ENCODE data around the gene CSNK1G1.

The CSNK1G1 gene

DNA sequence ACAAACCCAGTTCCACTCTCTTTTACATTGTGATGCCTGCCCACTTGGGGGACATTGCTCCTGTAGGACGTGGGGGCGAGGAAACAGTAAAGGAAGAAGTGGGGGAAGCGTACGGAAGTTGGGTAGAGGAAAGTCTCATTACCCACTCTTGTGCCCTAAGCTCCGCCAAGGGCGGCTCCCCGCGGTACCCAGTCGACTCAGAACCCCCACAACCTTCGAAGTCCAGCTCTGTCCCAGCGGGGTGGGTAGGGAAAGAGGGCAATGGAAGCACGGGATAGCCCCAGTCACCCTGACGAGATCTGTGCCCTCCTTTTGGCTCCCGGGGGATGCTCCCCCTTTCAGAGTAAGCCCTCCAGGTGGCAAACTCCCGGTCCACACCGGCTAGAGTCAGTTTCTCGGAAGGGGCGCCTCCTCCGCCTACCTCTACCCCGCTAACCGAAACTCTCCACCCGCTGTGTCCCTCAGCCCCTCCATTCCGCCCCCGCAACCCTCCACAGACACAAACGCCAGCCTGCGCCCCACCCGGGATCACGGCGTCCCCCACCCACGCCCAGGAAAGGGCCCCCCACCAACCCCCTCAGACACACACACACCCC, 527 bp downstream of the CSNK1G1 start:
- TF ChIP-seq, protein P1, sequence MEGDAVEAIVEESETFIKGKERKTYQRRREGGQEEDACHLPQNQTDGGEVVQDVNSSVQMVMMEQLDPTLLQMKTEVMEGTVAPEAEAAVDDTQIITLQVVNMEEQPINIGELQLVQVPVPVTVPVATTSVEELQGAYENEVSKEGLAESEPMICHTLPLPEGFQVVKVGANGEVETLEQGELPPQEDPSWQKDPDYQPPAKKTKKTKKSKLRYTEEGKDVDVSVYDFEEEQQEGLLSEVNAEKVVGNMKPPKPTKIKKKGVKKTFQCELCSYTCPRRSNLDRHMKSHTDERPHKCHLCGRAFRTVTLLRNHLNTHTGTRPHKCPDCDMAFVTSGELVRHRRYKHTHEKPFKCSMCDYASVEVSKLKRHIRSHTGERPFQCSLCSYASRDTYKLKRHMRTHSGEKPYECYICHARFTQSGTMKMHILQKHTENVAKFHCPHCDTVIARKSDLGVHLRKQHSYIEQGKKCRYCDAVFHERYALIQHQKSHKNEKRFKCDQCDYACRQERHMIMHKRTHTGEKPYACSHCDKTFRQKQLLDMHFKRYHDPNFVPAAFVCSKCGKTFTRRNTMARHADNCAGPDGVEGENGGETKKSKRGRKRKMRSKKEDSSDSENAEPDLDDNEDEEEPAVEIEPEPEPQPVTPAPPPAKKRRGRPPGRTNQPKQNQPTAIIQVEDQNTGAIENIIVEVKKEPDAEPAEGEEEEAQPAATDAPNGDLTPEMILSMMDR (IDR thresholded peaks at IDR 0.05) = no peak

DNA sequence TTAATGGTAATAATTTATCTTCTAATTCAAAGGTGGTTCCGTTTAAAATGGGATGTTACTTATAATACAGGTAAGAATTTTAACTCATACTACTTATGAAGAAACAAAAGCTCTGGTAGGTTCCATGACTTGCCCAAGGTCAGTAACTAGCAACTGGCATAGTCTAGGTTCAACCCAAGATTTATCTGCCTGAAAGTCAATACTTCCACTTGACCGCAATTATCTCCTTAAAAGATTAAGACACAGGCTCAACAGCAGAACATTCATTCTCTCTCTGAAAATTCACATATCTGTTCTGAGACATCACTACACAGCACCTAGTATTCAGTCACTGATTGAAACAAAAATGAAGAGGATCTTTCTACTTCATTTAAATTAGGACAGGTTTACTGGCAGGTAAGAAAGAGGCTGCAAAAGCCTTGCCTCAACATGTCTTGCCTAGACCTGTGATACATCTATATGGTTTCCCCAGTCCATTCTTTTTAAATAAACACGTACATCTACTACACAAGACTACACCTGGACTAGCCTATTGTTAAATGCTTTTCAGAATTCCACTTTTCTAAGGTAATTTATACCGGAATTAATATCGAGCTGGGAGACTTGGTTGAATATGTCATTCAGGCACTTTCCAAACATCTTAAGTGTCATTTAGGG, 1.2 kb downstream of the CSNK1G1 start:
- TF ChIP-seq, protein P1 (IDR thresholded peaks at IDR 0.05) = no peak

DNA sequence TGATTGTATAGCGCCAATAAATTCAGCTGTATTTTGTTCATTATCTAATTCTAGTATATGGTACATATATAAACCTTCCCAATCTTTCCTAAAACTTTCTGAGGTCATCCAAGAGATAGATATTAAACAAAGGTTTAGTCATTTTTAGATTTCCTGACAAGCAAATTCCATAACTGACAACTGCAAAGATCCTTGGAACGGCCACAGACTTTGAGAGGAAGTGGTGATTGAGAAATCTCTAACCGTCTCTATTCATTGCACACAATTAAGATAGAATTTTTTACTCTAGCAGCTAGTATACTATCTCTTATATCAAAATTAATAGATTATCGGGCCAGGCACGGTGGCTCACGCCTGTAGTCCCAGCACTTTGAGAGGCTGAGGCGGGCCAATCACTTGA, 4.7 kb downstream of the CSNK1G1 start:
- TF ChIP-seq, protein P1 (IDR thresholded peaks at IDR 0.05) = no peak

DNA sequence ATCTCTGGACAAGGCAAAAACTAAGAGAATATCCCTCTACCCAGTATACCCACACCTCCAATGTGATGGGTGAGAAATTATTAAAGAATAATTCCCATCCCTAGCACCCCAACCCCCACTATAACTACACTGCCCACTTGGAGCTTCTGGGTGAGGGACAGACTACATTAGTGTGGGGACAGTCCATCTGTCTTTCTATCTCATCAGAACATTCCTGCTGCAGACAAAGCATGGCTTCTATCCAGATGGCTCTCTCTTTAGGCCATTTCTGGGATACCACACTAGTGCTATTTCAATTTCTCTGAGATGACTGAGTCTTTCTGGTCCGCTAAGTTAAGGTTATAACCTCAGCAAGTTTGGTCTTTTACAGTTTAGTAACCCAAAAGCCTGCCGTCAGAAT, 6.6 kb downstream of the CSNK1G1 start:
- TF ChIP-seq, protein P1 (IDR thresholded peaks at IDR 0.05) = no peak

DNA sequence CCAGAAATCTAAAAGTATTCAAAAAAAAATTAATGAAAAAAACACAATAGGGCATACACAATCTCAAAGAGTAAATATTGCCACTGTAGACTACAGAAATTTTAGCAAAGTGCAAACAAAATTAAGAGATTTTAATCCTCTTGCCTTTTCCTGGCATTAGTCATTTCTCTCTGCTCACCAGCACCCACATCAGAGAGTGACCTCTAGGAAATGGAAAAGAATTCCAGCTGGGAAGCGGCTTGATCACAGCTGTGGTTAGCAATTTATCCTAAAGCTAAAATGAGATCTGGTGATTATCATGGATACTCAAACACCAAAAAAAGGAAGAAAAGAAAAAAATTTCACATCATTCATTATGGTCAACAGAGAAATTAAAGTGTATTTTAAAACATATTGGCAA, 7.5 kb downstream of the CSNK1G1 start:
- TF ChIP-seq, protein P1 (IDR thresholded peaks at IDR 0.05) = no peak

DNA sequence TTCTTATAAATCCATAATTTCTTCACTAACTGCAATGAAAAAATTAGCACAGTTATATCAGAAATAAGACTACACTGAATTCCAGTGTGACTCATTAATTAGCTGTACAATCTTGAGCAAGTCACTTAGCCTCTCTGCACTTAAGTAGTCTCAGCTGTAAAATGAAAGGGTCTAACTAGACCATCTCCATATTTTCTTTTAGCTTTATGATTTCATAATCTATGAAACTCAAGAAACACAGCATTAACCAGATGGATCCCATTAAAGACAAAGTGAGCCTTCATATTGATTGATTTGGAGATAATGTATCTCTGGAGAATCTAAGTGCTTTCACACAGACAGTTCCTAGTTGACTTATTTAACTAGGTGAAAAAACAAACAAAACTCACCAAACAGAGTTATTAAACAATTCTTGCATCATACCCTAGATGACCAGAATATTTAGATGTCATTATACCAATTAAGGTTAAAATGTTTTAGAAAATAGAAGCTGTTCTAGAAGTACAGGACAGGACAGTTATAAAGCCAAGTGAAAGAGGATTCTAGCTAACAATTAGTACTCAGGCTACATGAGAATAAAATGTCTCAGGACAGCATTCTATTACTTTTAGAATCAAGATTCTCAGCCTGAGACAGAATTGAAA, 11.2 kb downstream of the CSNK1G1 start:
- TF ChIP-seq, protein P1 (IDR thresholded peaks at IDR 0.05) = no peak

DNA sequence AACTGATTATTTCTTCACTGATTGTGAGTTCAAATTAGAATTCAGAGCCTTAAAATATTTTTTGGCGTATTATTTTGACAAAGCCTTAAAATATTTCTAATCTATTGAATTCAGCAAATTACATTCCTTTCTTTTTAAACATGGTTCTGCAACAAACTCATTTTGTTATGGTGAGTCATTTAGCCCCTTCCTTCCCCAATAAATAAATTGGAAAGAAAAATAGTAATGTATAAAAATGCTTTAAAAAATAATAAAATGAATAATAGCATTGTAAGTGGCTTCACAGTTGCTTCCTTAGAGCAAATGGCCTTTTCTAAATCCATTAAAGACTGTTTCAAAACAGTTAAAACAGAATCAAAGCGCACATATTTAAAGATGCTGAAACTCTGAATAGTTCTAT, 12.1 kb downstream of the CSNK1G1 start:
- TF ChIP-seq, protein P1 (IDR thresholded peaks at IDR 0.05) = no peak

Measured in LNCAP (cell line).